Measurements from ENCODE around the gene PRR27.

Gene PRR27

DNA sequence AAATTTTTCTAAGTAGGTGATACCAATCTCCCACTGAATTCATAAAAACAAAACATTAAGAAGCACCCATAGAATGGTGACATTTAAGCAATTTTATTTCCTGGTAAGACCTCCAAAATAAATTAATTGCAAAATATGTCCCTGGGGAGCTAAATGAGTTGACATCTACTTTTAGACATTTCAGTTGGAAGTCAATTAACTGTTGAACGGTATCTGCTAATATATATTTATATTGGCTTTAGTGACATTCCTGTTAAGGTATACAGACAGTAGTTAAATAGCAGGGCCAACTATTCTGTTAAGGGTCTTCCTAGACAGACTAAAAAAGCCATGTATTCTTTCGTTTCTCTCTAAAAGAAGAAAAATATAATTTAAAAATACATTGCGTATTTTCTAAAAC is at the start of gene PRR27:
TSS of gene PRR27 (plus strand) at position 301 of the 400 bp plus-strand sequence. CDS start 139 bp downstream, outside the sequence.
- DNase-seq: no peak

DNA sequence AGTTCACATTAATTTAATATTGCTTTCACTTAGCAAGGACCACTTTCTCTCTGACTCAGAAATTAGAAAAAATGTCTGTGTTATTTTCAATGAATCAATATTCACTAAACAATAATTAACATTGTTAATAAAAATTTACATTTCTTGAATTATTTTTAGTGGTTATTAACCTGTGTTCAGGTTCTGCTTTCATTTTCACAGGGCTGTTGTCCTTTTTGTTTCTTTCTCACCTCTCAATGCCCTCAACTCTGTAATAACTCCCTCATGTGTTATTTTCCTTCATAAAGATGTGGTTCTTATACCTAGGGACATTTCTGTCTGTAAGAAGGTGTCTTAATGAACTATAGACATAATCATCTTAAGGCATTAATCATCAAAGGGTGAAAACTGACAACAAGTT is 43.1 kb upstream of the PRR27 start:
- DNase-seq: no peak

GRCh38 chr4:70113656-70114055 is 40.4 kb upstream of the PRR27 start:
- DNase-seq: no peak

- DNase-seq: no peak
Observed at GRCh38 chr4:70114096-70114495, 39.9 kb upstream of the PRR27 start.

DNA sequence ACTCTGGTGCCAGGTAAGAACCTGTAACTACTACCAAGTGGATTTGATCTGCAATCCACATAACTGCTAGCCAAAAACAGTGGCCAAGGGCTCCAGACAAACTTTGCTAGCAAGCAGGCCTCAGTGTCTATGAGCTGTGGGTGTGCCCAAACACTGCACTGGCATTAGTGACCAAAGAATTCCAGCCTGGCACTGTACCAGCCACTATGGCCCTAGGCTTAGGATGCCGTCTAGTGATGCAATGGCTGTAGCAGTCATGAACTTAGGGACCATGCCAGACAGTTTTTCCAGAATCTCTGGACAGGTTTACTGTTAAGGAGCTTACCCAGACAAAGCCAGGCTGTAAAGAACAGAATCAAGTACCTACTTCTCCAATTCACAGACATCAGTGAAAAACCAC is 33.7 kb upstream of the PRR27 start:
- DNase-seq: no peak

- DNase-seq: no peak
Observed at GRCh38 chr4:70133473-70133872, 20.6 kb upstream of the PRR27 start.

DNA sequence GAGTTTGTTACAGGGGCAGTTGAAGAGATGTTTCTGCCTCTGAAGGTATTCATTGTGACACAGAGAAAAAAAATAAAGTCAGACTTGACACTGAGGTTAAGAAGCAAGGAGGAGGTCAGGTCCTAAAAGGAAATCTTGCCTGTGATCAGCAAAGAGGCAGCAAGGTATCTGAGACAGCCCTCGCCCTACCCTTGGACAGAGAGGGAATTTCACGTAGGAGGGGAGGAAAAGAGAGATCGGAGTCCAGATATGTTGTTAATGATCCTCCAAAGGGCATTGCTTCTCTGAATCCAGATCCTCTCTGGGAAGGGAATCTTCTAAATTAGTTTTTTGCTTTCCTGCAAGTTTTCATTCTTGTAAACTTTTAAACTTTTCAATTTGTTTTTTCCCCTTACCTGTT is 15.3 kb upstream of the PRR27 start:
- DNase-seq: no peak

- DNase-seq: no peak
Observed at GRCh38 chr4:70151271-70151670, 2.8 kb upstream of the PRR27 start.

- no peak for DNase-seq
Observed at GRCh38 chr4:70152088-70152487, 1.9 kb upstream of the PRR27 start.

- no peak for DNase-seq
Observed at GRCh38 chr4:70158576-70158975, 4.5 kb downstream of the PRR27 start.

GRCh38 chr4:70177090-70177489 is 23.1 kb downstream of the PRR27 start:
- no peak for DNase-seq

DNA sequence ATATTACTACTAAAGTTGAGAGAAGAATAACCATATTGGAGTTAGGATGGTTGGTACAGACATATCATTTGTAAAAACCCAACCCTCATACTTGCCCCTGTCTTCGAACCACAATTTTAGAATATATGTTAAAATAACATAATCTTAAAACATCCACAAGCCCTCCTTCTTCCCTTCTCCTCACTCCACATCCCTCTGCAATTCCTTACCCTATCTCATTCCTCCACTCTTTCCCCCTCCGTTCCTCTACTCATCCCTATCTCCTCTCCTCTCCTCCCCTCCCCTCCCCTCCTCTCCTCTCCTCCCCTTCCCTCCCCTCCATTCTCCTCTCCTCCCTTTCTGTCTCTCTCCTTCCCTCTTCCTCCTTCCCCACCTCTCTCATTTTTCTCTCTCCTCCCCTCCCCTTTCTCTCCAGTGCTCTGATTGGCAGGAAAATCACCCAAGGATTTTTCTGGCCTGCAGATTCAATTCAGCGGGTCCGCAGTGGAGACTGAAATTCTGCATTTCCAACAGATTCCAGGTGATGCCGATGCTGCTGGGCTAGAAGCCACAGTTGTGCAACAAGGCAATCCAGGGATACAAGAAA is 24.1 kb downstream of the PRR27 start:
- DNase-seq: no peak

GRCh38 chr4:70179811-70180210 is 25.8 kb downstream of the PRR27 start:
- no peak for DNase-seq

DNA sequence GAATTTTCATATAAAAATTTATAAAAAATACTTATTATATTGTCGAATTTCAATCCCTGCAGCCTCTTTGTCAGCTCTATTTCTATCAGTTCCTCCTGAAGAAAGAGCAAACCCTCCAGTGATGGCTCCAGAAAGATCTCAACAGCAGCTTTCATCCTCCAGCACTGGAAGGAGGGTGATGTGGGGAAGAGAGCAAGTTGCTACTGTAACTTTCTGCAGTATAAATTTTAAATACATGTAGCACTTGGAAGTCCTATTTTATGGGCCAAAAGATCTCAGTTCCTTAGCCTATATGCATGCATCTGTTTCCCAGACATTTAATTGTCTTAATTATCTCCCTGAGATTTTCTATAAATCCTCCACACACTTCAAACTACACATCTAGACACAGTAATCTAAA is 27.8 kb downstream of the PRR27 start:
- no peak for DNase-seq

GRCh38 chr4:70182517-70183167 is 28.6 kb downstream of the PRR27 start:
- DNase-seq: no peak

- no peak for DNase-seq
Observed at GRCh38 chr4:70183168-70183939, 29.3 kb downstream of the PRR27 start.

DNA sequence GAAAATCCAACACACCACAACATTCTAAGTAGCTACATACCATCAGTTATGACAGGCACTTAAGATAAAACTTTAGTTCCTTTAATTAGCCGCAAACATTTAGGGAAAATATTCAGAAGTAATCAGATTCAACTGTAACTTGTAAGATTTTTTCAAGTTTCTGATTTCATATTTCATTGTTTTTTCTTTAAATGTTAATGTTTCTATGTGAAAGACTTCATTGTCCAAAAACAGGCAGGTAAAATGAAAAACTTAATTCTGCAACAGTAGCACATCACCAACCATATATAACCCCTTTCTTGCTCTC is 29.9 kb downstream of the PRR27 start:
- DNase-seq: no peak

- DNase-seq: no peak
Observed at GRCh38 chr4:70187216-70187615, 33.2 kb downstream of the PRR27 start.

- DNase-seq: no peak
Observed at GRCh38 chr4:70190579-70190978, 36.5 kb downstream of the PRR27 start.

DNA sequence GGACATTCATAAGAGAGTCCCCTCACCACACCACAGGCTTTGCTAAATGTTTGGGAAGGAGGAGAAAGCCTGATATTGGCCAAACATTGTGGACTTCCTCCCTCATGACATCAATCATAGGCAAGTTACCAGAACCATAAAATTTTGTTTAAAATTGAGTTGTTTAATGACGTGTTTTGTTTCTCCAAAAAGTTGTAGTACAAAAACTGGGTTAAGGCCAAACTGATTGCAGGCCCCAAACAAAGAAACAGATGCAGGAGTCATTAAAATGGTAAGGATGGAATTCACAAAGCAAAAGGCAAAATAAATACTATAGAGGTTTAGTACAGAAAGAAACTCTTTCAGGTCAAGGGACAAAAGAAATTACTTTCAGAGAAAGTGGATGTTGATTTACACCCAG is 37.6 kb downstream of the PRR27 start:
- no peak for DNase-seq

- no peak for DNase-seq
Observed at GRCh38 chr4:70192895-70193294, 38.9 kb downstream of the PRR27 start.

DNA sequence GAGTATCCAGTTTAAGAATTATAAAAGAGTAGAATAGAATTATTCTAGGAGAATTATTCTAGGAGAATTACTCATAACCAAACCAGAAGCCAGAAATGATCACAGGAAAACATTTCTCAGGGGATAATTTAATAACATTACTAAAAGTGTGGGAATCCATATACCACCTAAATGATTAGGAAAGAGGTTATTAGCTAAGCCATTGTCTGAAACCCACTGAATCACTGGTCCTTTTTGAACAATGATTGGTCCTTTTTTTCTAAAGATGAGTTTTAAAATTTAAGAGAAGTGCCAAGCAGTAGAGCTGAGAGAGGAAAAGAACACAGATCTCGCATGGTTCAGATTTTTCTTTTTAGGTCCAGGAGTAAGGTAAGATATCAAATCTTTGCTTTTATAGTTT is 41.4 kb downstream of the PRR27 start, which contains the start of gene ODAM:
TSS of gene ODAM (plus strand) at position 301 of the 400 bp plus-strand sequence. CDS start 819 bp downstream, outside the sequence.
- DNase-seq: no peak

- no peak for DNase-seq
Observed at GRCh38 chr4:70196857-70197256, 42.8 kb downstream of the PRR27 start.

DNA sequence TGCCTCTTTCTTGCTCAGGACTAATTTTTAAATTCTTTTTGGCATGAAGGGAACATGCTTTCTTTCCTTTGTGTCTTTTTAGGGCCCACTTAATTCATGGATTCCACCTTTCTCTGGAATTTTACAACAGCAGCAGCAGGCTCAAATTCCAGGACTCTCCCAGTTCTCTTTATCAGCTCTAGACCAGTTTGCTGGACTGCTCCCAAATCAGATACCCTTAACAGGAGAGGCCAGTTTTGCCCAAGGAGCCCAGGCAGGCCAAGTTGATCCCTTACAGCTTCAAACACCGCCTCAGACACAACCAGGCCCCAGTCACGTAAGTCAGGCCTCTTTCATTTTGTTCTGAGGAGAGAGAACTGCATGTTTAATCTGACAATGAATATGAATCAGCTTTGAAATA is 43.8 kb downstream of the PRR27 start:
- no peak for DNase-seq
